D341Med (cell line): ENCODE data around the gene ULBP3.
"Not testable (repeated sequence)": the region's sequence is repeated elsewhere in the genome, so short reads cannot be mapped to it uniquely, and the experiment has no call there.

Experiments used
- DNase-seq: peaks from one replicate; pipeline ENCODE4 v3.0.0; 2012; ENCODE audit warnings: low spot score

Gene ULBP3

GRCh38 chr6:150076196-150076893 lies 7.4 kb upstream of the ULBP3 start:
- no peak for DNase-seq

- no peak for DNase-seq
Measured at GRCh38 chr6:150075034-150075421, 6.1 kb upstream of the ULBP3 start.

- DNase-seq, result not testable (repeated sequence)
Measured at GRCh38 chr6:150074396-150075033, 5.6 kb upstream of the ULBP3 start.

GRCh38 chr6:150072201-150072600 lies 3.3 kb upstream of the ULBP3 start:
- DNase-seq, result peak; percentile 42

- no peak for DNase-seq
Measured at GRCh38 chr6:150070236-150070818, 1.4 kb upstream of the ULBP3 start.

GRCh38 chr6:150069706-150070105 lies 785 bp upstream of the ULBP3 start:
- DNase-seq, result no peak

GRCh38 chr6:150068151-150068550 lies 770 bp downstream of the ULBP3 start:
- no peak for DNase-seq

- no peak for DNase-seq
Measured at GRCh38 chr6:150065083-150065482, 3.8 kb downstream of the ULBP3 start.

- DNase-seq, result no peak
Measured at GRCh38 chr6:150063640-150064039, 5.3 kb downstream of the ULBP3 start.

GRCh38 chr6:150059973-150060372 lies 8.9 kb downstream of the ULBP3 start:
- DNase-seq, result not testable (repeated sequence)

- no peak for DNase-seq
Measured at GRCh38 chr6:150058986-150059385, 9.9 kb downstream of the ULBP3 start.

GRCh38 chr6:150058231-150058792 lies 10.6 kb downstream of the ULBP3 start:
- DNase-seq, result no peak

- no peak for DNase-seq
Measured at GRCh38 chr6:150057501-150057951, 11.4 kb downstream of the ULBP3 start.

GRCh38 chr6:150056916-150057315 lies 12.0 kb downstream of the ULBP3 start:
- DNase-seq, result no peak

GRCh38 chr6:150056156-150056555 lies 12.8 kb downstream of the ULBP3 start:
- DNase-seq, result no peak

- DNase-seq, result no peak
Measured at GRCh38 chr6:150055131-150055530, 13.8 kb downstream of the ULBP3 start.

- no peak for DNase-seq
Measured at GRCh38 chr6:150053450-150053849, 15.5 kb downstream of the ULBP3 start.

- no peak for DNase-seq
Measured at GRCh38 chr6:150050846-150051245, 18.1 kb downstream of the ULBP3 start.

GRCh38 chr6:150048099-150048498 lies 20.8 kb downstream of the ULBP3 start:
- DNase-seq, result no peak

- no peak for DNase-seq
Measured at GRCh38 chr6:150046943-150047342, 22.0 kb downstream of the ULBP3 start.

GRCh38 chr6:150044621-150045145 lies 24.2 kb downstream of the ULBP3 start:
- DNase-seq, result no peak

- no peak for DNase-seq
Measured at GRCh38 chr6:150043501-150044412, 25.2 kb downstream of the ULBP3 start.
